GM12872 (cell line): ENCODE results near the gene PQBP1.

ENCODE experiments used
- CTCF ChIP-seq: IDR thresholded peaks from 3 replicates; pipeline ENCODE4 v1.5.1; 2011; ENCODE audit warnings: low read depth, mild to moderate bottlenecking, low read length, moderate library complexity; ENCODE audit not compliant: insufficient read depth

PQBP1 gene

GRCh38 chrX:48945517-48946348 is 48.0 kb downstream of the PQBP1 start:
- TF ChIP-seq CTCF: peak; percentile 69

- TF ChIP-seq CTCF: no peak
These were observed 50.9 kb downstream of the PQBP1 start for GRCh38 chrX:48948589-48948988.
